H1 (cell line): Measurements from ENCODE around the gene CENPB. TPM values are rescaled to one million over a fixed set of nuclear protein-coding genes. Genes with fewer than 3 reads are reported as not detected.

ENCODE experiments used
- CTCF ChIA-PET: fragments of 300-600 bp; sonication (Branson Sonifier 250); formaldehyde crosslinking; loops from one replicate; lab custom pipeline; 2021; ENCODE audit not compliant: partially characterized antibody; lab: Charles Lee
- POLR2A ChIA-PET: fragments of 300-600 bp; sonication (Branson Sonifier 250); formaldehyde crosslinking; loops from one replicate; lab custom pipeline; 2021; ENCODE audit warnings: inconsistent platforms; ENCODE audit not compliant: partially characterized antibody; lab: Charles Lee
- DNase-seq, 2 experiments: peaks; one replicate each; pipeline versions ENCODE4 v3.0.0 to v3.0.0-alpha.2; 2010 to 2022; ENCODE audit warnings: low spot score in 2 of 2, low read depth in 1 of 2, mixed read lengths in 1 of 2
- FAIRE-seq: peaks from 2 replicates; lab custom pipeline; 2011; peaks lifted over from hg19 to GRCh38; lab: Jason Lieb, UNC
- H2AFZ ChIP-seq: 2 replicates; pipeline ENCODE4 v1.8.1; 2012; ENCODE audit warnings: low read length, inconsistent platforms
- H2AK5ac ChIP-seq: 2 replicates; pipeline ENCODE4 v1.6.1; 2013; ENCODE audit warnings: low read depth, low read length
- H2BK120ac ChIP-seq: replicated peaks from 2 replicates; pipeline ENCODE3; 2013; ENCODE audit warnings: low read depth, low read length, inconsistent platforms
- H2BK12ac ChIP-seq: 2 replicates; pipeline ENCODE4 v1.6.1; 2013; ENCODE audit warnings: low read depth, low read length
- H2BK15ac ChIP-seq: 2 replicates; pipeline ENCODE4 v1.6.1; 2013; ENCODE audit warnings: low read length
- H2BK20ac ChIP-seq: 2 replicates; pipeline ENCODE4 v1.6.1; 2013; ENCODE audit warnings: low read length
- H2BK5ac ChIP-seq: 2 replicates; pipeline ENCODE4 v1.6.1; 2013; ENCODE audit warnings: low read depth, low read length
- H3K14ac ChIP-seq: 2 replicates; pipeline ENCODE4 v1.6.1; 2013; ENCODE audit warnings: inconsistent platforms; ENCODE audit not compliant: insufficient read length
- H3K18ac ChIP-seq: 2 replicates; pipeline ENCODE4 v1.6.1; 2013; ENCODE audit warnings: low read length; ENCODE audit errors: extremely low read depth
- H3K23ac ChIP-seq: 2 replicates; pipeline ENCODE4 v1.6.1; 2013; ENCODE audit warnings: inconsistent platforms; ENCODE audit not compliant: insufficient read length
- H3K23me2 ChIP-seq: 2 replicates; pipeline ENCODE4 v1.6.1; 2013; ENCODE audit warnings: low read depth, low read length
- H3K27ac ChIP-seq: 2 replicates; pipeline ENCODE4 v1.6.1; 2011; ENCODE audit warnings: low read depth, low read length, inconsistent platforms
- H3K27me3 ChIP-seq, 4 experiments: replicated peaks in 1 of 4; 1 replicate in 1 of 4; 2 replicates in 3 of 4; pipeline versions ENCODE4 v1.6.1 to v1.8.1; 2011 to 2013; ENCODE audit warnings: low read length in 3 of 4, mild to moderate bottlenecking in 3 of 4, inconsistent platforms in 2 of 4, mixed read lengths in 2 of 4, moderate library complexity in 1 of 4; ENCODE audit not compliant: control insufficient read depth in 3 of 4, insufficient read depth in 3 of 4; ENCODE audit errors: extremely low read depth in 1 of 4
- H3K36me3 ChIP-seq, 4 experiments: 2 replicates each; pipeline versions ENCODE4 v1.6.1 to v1.8.1; 2011 to 2013; ENCODE audit warnings: mild to moderate bottlenecking in 4 of 4, low read length in 3 of 4, moderate library complexity in 2 of 4, control low read depth in 1 of 4, inconsistent platforms in 1 of 4; ENCODE audit not compliant: insufficient read depth in 4 of 4, control insufficient read depth in 2 of 4
- H3K4ac ChIP-seq: replicated peaks from 2 replicates; pipeline ENCODE3; 2013; ENCODE audit warnings: low read length, low read depth, mixed read lengths, inconsistent platforms; ENCODE audit not compliant: insufficient read length
- H3K4me1 ChIP-seq, 4 experiments: replicated peaks in 1 of 4; 1 replicate in 1 of 4; 2 replicates in 3 of 4; pipeline versions ENCODE4 v1.6.1 to v1.8.1; 2011 to 2013; ENCODE audit warnings: low read length in 3 of 4, inconsistent platforms in 2 of 4, mixed read lengths in 1 of 4; ENCODE audit not compliant: insufficient read depth in 4 of 4, control insufficient read depth in 3 of 4
- H3K4me2 ChIP-seq, 2 experiments: 2 replicates each; pipeline versions ENCODE4 v1.6.1 to v1.8.1; 2011 to 2013; ENCODE audit warnings: low read depth in 2 of 2, low read length in 2 of 2, control low read depth in 1 of 2, inconsistent platforms in 1 of 2, mild to moderate bottlenecking in 1 of 2; ENCODE audit not compliant: insufficient read depth in 1 of 2
- H3K4me3 ChIP-seq, 4 experiments: fragments of 200-600, 300-600 bp in 1 of 4; sonication (generic), shearing (Covaris generic), sonication (Bioruptor Twin) in 1 of 4; 2 replicates each; pipeline versions ENCODE4 v1.5.1 to v1.8.1; 2011 to 2016; ENCODE audit warnings: low read length in 4 of 4, low read depth in 3 of 4, control low read depth in 2 of 4, inconsistent platforms in 2 of 4, mild to moderate bottlenecking in 2 of 4, mixed read lengths in 1 of 4, moderate library complexity in 1 of 4; ENCODE audit not compliant: insufficient read depth in 2 of 4; ENCODE audit errors: extremely low read depth in 1 of 4
- H3K56ac ChIP-seq: replicated peaks from 2 replicates; pipeline ENCODE3; 2013; ENCODE audit warnings: low read depth, mild to moderate bottlenecking, mixed read lengths, low read length, inconsistent platforms; ENCODE audit not compliant: insufficient read length
- H3K79me1 ChIP-seq: 2 replicates; pipeline ENCODE4 v1.6.1; 2013; ENCODE audit warnings: low read depth, low read length, control low read depth
- H3K79me2 ChIP-seq, 2 experiments: 2 replicates each; pipeline versions ENCODE4 v1.6.1 to v1.8.1; 2012 to 2013; ENCODE audit warnings: low read length in 2 of 2, mild to moderate bottlenecking in 2 of 2, inconsistent platforms in 1 of 2; ENCODE audit not compliant: insufficient read depth in 2 of 2, control insufficient read depth in 1 of 2
- H3K9ac ChIP-seq, 4 experiments: replicated peaks in 1 of 4; 1 replicate in 1 of 4; 2 replicates in 3 of 4; pipeline versions ENCODE4 v1.6.1 to v1.8.1; 2011 to 2013; ENCODE audit warnings: low read depth in 3 of 4, low read length in 3 of 4, control low read depth in 2 of 4, mild to moderate bottlenecking in 2 of 4, moderate library complexity in 2 of 4, inconsistent platforms in 1 of 4; ENCODE audit errors: extremely low read depth in 1 of 4
- H3K9me3 ChIP-seq, 2 experiments: 2 replicates each; pipeline versions ENCODE4 v1.6.1 to v1.8.1; 2012 to 2013; ENCODE audit warnings: mild to moderate bottlenecking in 2 of 2, moderate library complexity in 2 of 2, control low read depth in 1 of 2, inconsistent platforms in 1 of 2, low read depth in 1 of 2, low read length in 1 of 2, mixed read lengths in 1 of 2; ENCODE audit not compliant: insufficient read depth in 2 of 2
- H4K20me1 ChIP-seq, 2 experiments: replicated peaks in 1 of 2; 2 replicates each; pipeline versions ENCODE3 to v1.8.1; 2011 to 2013; ENCODE audit warnings: inconsistent platforms in 2 of 2, low read length in 2 of 2, mild to moderate bottlenecking in 1 of 2; ENCODE audit not compliant: insufficient read depth in 2 of 2, control insufficient read depth in 1 of 2
- H4K5ac ChIP-seq: 2 replicates; pipeline ENCODE4 v1.6.1; 2013; ENCODE audit warnings: low read length, low read depth, mixed read lengths, inconsistent platforms; ENCODE audit not compliant: insufficient read length
- H4K8ac ChIP-seq: 2 replicates; pipeline ENCODE4 v1.8.0; 2013; ENCODE audit warnings: mild to moderate bottlenecking, moderate library complexity, low read length, inconsistent platforms; ENCODE audit not compliant: insufficient read depth; ENCODE audit errors: extremely low read depth
- H4K91ac ChIP-seq: replicated peaks from 2 replicates; pipeline ENCODE3; 2013; ENCODE audit warnings: low read length, mixed read lengths, inconsistent platforms; ENCODE audit not compliant: insufficient read length
- CTBP2 ChIP-seq: IDR thresholded peaks from 2 replicates; pipeline ENCODE4 v1.7.0; 2011; ENCODE audit warnings: borderline replicate concordance, mild to moderate bottlenecking, moderate library complexity, mixed read lengths, low read length; ENCODE audit not compliant: insufficient read depth, insufficient read length
- FOSL1 ChIP-seq: IDR thresholded peaks from 2 replicates; pipeline ENCODE4 v1.6.1; 2011; ENCODE audit warnings: mild to moderate bottlenecking, low read depth, low read length, moderate library complexity; ENCODE audit not compliant: insufficient read depth
- GABPA ChIP-seq: IDR thresholded peaks from 2 replicates; pipeline ENCODE4 v1.6.1; 2011; ENCODE audit warnings: mild to moderate bottlenecking, low read length, moderate library complexity, borderline replicate concordance; ENCODE audit not compliant: insufficient read depth
- HDAC2 ChIP-seq, 2 experiments: fragments of 300-600 bp in 1 of 2; sonication (generic) in 1 of 2; IDR thresholded peaks; 2 replicates each; pipeline ENCODE4 v1.6.1; 2011 to 2012; ENCODE audit warnings: low read depth in 2 of 2, low read length in 2 of 2, mild to moderate bottlenecking in 2 of 2, moderate library complexity in 2 of 2, borderline replicate concordance in 1 of 2, inconsistent platforms in 1 of 2
- MAX ChIP-seq: IDR thresholded peaks from 2 replicates; pipeline ENCODE4 v1.6.1; 2012; ENCODE audit warnings: inconsistent platforms
- POU5F1 ChIP-seq: IDR thresholded peaks from 2 replicates; pipeline ENCODE4 v1.6.1; 2011; ENCODE audit warnings: low read depth, mild to moderate bottlenecking, low read length, moderate library complexity
- RAD21 ChIP-seq, 2 experiments: IDR thresholded peaks in 1 of 2; conservative IDR thresholded peaks in 1 of 2; 2 replicates each; pipeline ENCODE4 v1.6.1; 2011; ENCODE audit warnings: low read depth in 2 of 2, low read length in 2 of 2, improper control_type of control experiment in 1 of 2, inconsistent platforms in 1 of 2, mild to moderate bottlenecking in 1 of 2, moderate library complexity in 1 of 2
- TEAD4 ChIP-seq: IDR thresholded peaks from 2 replicates; pipeline ENCODE4 v1.6.1; 2012; ENCODE audit warnings: low read depth, low read length, inconsistent platforms, mixed read lengths
- WGBS, 2 experiments: shearing (Covaris generic) in 1 of 2; methylation state at CpG; one replicate each; pipeline versions ENCODE4 v1.1.6 to v1.1.7; 2013 to 2015; ENCODE audit warnings: low lambda C conversion rate in 2 of 2, mixed read lengths in 2 of 2, inconsistent platforms in 1 of 2, low coverage in 1 of 2, missing lambda C conversion rate in 1 of 2; ENCODE audit not compliant: insufficient replicate concordance in 2 of 2, insufficient coverage in 1 of 2, insufficient read length in 1 of 2; ENCODE audit errors: extremely low coverage in 1 of 2, missing lambda C conversion rate in 1 of 2; 5-methylcytosine and 5-hydroxymethylcytosine counted together
- polyA plus RNA-seq, 7 experiments: library from polyadenylated mRNA; depleted of rRNA in 3 of 7; stranded (reverse) in 5 of 7; unstranded in 2 of 7; fragments of >200 nt in 5 of 7; fragments of 200-250 nt in 2 of 7; gene quantifications; 1 replicate in 5 of 7; 2 replicates in 1 of 7; 4 replicates in 1 of 7; pipeline versions ENCODE4 v1.2.1 to v1.2.3, GENCODE V29; 2011 to 2013; ENCODE audit warnings: missing spikeins in 2 of 7, mixed read lengths in 2 of 7
- total RNA-seq: library from RNA; stranded (reverse); fragmentation: NEBNext Ultra II Directional; extraction: Animal tissue kit (Norgen Biotek cat#: 25700); gene quantifications from 2 replicates; pipeline ENCODE4 v1.2.1, GENCODE V29; 2021

The CENPB gene
- total and polyA plus RNA-seq, 2 of the 8 experiments (the other 6 are each of a cell fraction or from before 2014, with no cell fraction given), result 17.7 to 51.6 TPM

- ChIA-PET CTCF (interaction anchor here (0.6 to 18.6 kb wide), 6 partner anchors 5 to 82 kb away, joined by 3 to 277 read pairs (median 116); partner anchors contain the start of genes ADISSP and HSPA12B), POLR2A (interaction anchor here (1.1 to 5.9 kb wide), 5 partner anchors 6 to 128 kb away, joined by 3 to 46 read pairs (median 13); partner anchors contain the start of gene ADISSP)
- no peaks in the 10 kb centered on the region for H3K9me3 ChIP-seq
- H3K27ac ChIP-seq, result no peak overlapping the region
- H3K4me1 ChIP-seq, result no peaks in the 10 kb centered on the region; a peak in 1 of 7 replicates
- H3K79me1 ChIP-seq, result peaks cover 8% of the 10 kb centered on the region
- no peak overlapping the region for H4K8ac ChIP-seq
- H2BK20ac ChIP-seq, result no peak overlapping the region
- H3K14ac ChIP-seq, result no peak overlapping the region
- no peak overlapping the region for H2BK5ac ChIP-seq
- H3K27me3 ChIP-seq, result no peaks in the 10 kb centered on the region
- 93% methylated on average over 11 of the region's 11 CpGs; no CpG with 5 or more reads in 1 of the 2 experiments for WGBS, 2 experiments
- no peak overlapping the region for H2BK120ac ChIP-seq
- H3K79me2 ChIP-seq, result peaks cover 0 to 5% of the 10 kb centered on the region in 2 experiments; a peak in 1 of 4 replicates
- H2AK5ac ChIP-seq, result no peak overlapping the region
- no peak overlapping the region for H3K18ac ChIP-seq
- no peak overlapping the region for H4K91ac ChIP-seq
- no peak overlapping the region for H4K5ac ChIP-seq
- no peak overlapping the region for H3K4ac ChIP-seq
- no peak overlapping the region for H3K23ac ChIP-seq
- H4K20me1 ChIP-seq, result peaks cover 6 to 17% of the 10 kb centered on the region in 2 experiments
- no peak overlapping the region for H2BK15ac ChIP-seq
- no peak overlapping the region for H2BK12ac ChIP-seq
- peaks cover 0 to 15% (median 2%) of the 10 kb centered on the region in 4 experiments; a peak in 5 of 8 replicates for H3K36me3 ChIP-seq
- H3K9ac ChIP-seq, result no peak overlapping the region
- H2AFZ ChIP-seq, result no peak overlapping the region
- no peak overlapping the region for H3K56ac ChIP-seq
- no peak for FAIRE-seq
- H3K4me2 ChIP-seq, result no peak overlapping the region
- TF ChIP-seq POU5F1, result no peak
- TF ChIP-seq GABPA, result no peak
- no peak for TF ChIP-seq TEAD4
- no peak for TF ChIP-seq MAX
- no peak for TF ChIP-seq CTBP2
- no peak for TF ChIP-seq RAD21 (IDR thresholded peaks at IDR 0.05 in 1 of 2, conservative IDR thresholded peaks at IDR 0.05 in 1 of 2; ENCODE audit: low read depth in 2 of 2, low read length in 2 of 2)
- TF ChIP-seq HDAC2 (IDR thresholded peaks at IDR 0.05; ENCODE audit: borderline replicate concordance in 1 of 2, low read depth in 2 of 2, low read length in 2 of 2), result no peak
- no peak for TF ChIP-seq FOSL1
- no peaks in the 10 kb centered on the region for H3K23me2 ChIP-seq
- no peak for DNase-seq
- no peak overlapping the region for H3K4me3 ChIP-seq
These were observed 28.0 kb downstream of the CENPB start for GRCh38 chr20:3758566-3758965.
